ENCODE data around the gene SLC6A1.

SLC6A1 gene

GRCh38 chr3:11078826-11079515, 86.4 kb downstream of the SLC6A1 start:
- no peak overlapping the region for H3K4me3 ChIP-seq (replicated peaks; ENCODE audit: insufficient read depth, low read length)
- H3K27ac ChIP-seq (replicated peaks) = peak overlapping the region; percentile 13; the same call in 1 of the 2 replicates
- TF ChIP-seq GABPA (IDR thresholded peaks at IDR 0.05; ENCODE audit: low read depth) (no peak), SPI1 (IDR thresholded peaks at IDR 0.05; ENCODE audit: borderline replicate concordance, low read depth) (peak; percentile 53)
- no peaks in the 10 kb centered on the region for H3K27me3 ChIP-seq (ENCODE audit: insufficient read depth, poor library complexity, severe bottlenecking)
- DNase-seq (ENCODE audit: low read depth in 1 of 2, low spot score in 1 of 2) = peak; percentile 77 to 87

- no peaks in the 10 kb centered on the region for H3K27me3 ChIP-seq (ENCODE audit: insufficient read depth, poor library complexity, severe bottlenecking)
- no peak overlapping the region for H3K4me3 ChIP-seq (replicated peaks; ENCODE audit: insufficient read depth, low read length)
- TF ChIP-seq GABPA (IDR thresholded peaks at IDR 0.05; ENCODE audit: low read depth) = no peak
- TF ChIP-seq REST (IDR thresholded peaks at IDR 0.05; ENCODE audit: insufficient replicate concordance, low read depth) = no peak
- TF ChIP-seq CTCF (IDR thresholded peaks at IDR 0.05; ENCODE audit: insufficient read depth, low read length) = no peak
- TF ChIP-seq POLR2AphosphoS5 (IDR thresholded peaks at IDR 0.05; ENCODE audit: low read depth) = no peak
- H3K27ac ChIP-seq (replicated peaks) = no peak overlapping the region
- DNase-seq (ENCODE audit: low read depth in 1 of 2, low spot score in 1 of 2) = no peak
Observed at GRCh38 chr3:11080492-11080891, 87.9 kb downstream of the SLC6A1 start.

- no peaks in the 10 kb centered on the region for H3K27me3 ChIP-seq (ENCODE audit: insufficient read depth, poor library complexity, severe bottlenecking)
- TF ChIP-seq CTCF (IDR thresholded peaks at IDR 0.05; ENCODE audit: insufficient read depth, low read length) = no peak
- no peak for TF ChIP-seq SPI1 (IDR thresholded peaks at IDR 0.05; ENCODE audit: borderline replicate concordance, low read depth)
- no peak for TF ChIP-seq GABPA (IDR thresholded peaks at IDR 0.05; ENCODE audit: low read depth)
- TF ChIP-seq REST (IDR thresholded peaks at IDR 0.05; ENCODE audit: insufficient replicate concordance, low read depth) = no peak
- no peak for TF ChIP-seq POLR2AphosphoS5 (IDR thresholded peaks at IDR 0.05; ENCODE audit: low read depth)
Observed at GRCh38 chr3:11084098-11084497, 91.5 kb downstream of the SLC6A1 start.

GRCh38 chr3:11084677-11085076, 92.1 kb downstream of the SLC6A1 start:
- TF ChIP-seq POLR2AphosphoS5 (IDR thresholded peaks at IDR 0.05; ENCODE audit: low read depth) = no peak
- no peak for TF ChIP-seq SPI1 (IDR thresholded peaks at IDR 0.05; ENCODE audit: borderline replicate concordance, low read depth)
- TF ChIP-seq CTCF (IDR thresholded peaks at IDR 0.05; ENCODE audit: insufficient read depth, low read length) = no peak
- TF ChIP-seq GABPA (IDR thresholded peaks at IDR 0.05; ENCODE audit: low read depth) = no peak
- TF ChIP-seq REST (IDR thresholded peaks at IDR 0.05; ENCODE audit: insufficient replicate concordance, low read depth) = no peak
- Histone ChIP-seq H3K27me3 (ENCODE audit: insufficient read depth, poor library complexity, severe bottlenecking) (no peaks in the 10 kb centered on the region), H3K4me3 (replicated peaks; ENCODE audit: insufficient read depth, low read length) (no peak overlapping the region), H3K27ac (replicated peaks) (no peak overlapping the region)
- no peak for DNase-seq (ENCODE audit: low read depth in 1 of 2, low spot score in 1 of 2)

More at GRCh38 chr3:11084098-11084497, 91.5 kb downstream of the SLC6A1 start:
- Histone ChIP-seq H3K27ac (replicated peaks) (no peak overlapping the region), H3K4me3 (replicated peaks; ENCODE audit: insufficient read depth, low read length) (no peak overlapping the region)
- DNase-seq (ENCODE audit: low read depth in 1 of 2, low spot score in 1 of 2) = no peak

Measured in HL-60 (cell line).